Liver (tissue), 9 donors: ENCODE results near the gene HIBADH. TPM values are rescaled to one million over a fixed set of nuclear protein-coding genes. Genes with fewer than 3 reads are reported as not detected.

Experiments used
- DNase-seq: peaks from one replicate; pipeline ENCODE4 v3.0.0-alpha.2; 2017; ENCODE audit warnings: low spot score
- H3K27ac ChIP-seq, 2 donors: one replicate each; pipeline ENCODE4 v1.7.0; 2013; ENCODE audit warnings: inconsistent platforms in 2 of 2, low read length in 2 of 2, control low read depth in 1 of 2, low read depth in 1 of 2, mild to moderate bottlenecking in 1 of 2
- H3K27me3 ChIP-seq, 4 donors: one replicate each; pipeline versions ENCODE4 v1.6.1 to v1.7.0; 2013; ENCODE audit warnings: low read length in 3 of 4, inconsistent platforms in 1 of 4, mild to moderate bottlenecking in 1 of 4, moderate library complexity in 1 of 4; ENCODE audit not compliant: control insufficient read depth in 4 of 4, insufficient read depth in 4 of 4
- H3K36me3 ChIP-seq, 4 donors: one replicate each; pipeline versions ENCODE4 v1.6.1 to v1.7.0; 2013; ENCODE audit warnings: low read length in 3 of 4, mild to moderate bottlenecking in 3 of 4, low read depth in 1 of 4, moderate library complexity in 1 of 4; ENCODE audit not compliant: control insufficient read depth in 4 of 4, insufficient read depth in 3 of 4
- H3K4me1 ChIP-seq, 4 donors: one replicate each; pipeline versions ENCODE4 v1.6.1 to v1.7.0; 2013; ENCODE audit warnings: low read length in 3 of 4, mild to moderate bottlenecking in 3 of 4, moderate library complexity in 1 of 4; ENCODE audit not compliant: control insufficient read depth in 4 of 4, insufficient read depth in 4 of 4
- H3K4me3 ChIP-seq, 3 donors: one replicate each; pipeline versions ENCODE4 v1.6.1 to v1.7.0; 2013; ENCODE audit warnings: low read length in 3 of 3, control low read depth in 1 of 3, low read depth in 1 of 3, mild to moderate bottlenecking in 1 of 3
- H3K9ac ChIP-seq, 2 donors: one replicate each; pipeline ENCODE4 v1.7.0; 2013; ENCODE audit warnings: low read length in 2 of 2, mild to moderate bottlenecking in 2 of 2, moderate library complexity in 2 of 2, control low read depth in 1 of 2, low read depth in 1 of 2
- H3K9me3 ChIP-seq, 4 donors: one replicate each; pipeline versions ENCODE4 v1.6.1 to v1.7.0; 2013; ENCODE audit warnings: low read length in 3 of 4; ENCODE audit not compliant: control insufficient read depth in 4 of 4
- ATF3 ChIP-seq: IDR thresholded peaks from 2 replicates; pipeline ENCODE4 v1.6.1; 2016; ENCODE audit warnings: antibody characterized with exemption
- CTCF ChIP-seq: fragments of 150-350 bp; IDR thresholded peaks from 2 replicates; pipeline ENCODE4 v1.5.1; 2017; ENCODE audit warnings: improper control_type of control experiment, low read depth, low read length; ENCODE audit not compliant: missing input control
- EGR1 ChIP-seq, 2 donors: IDR thresholded peaks; 2 replicates each; pipeline ENCODE4 v1.6.1; 2016 to 2018; ENCODE audit warnings: antibody characterized with exemption in 2 of 2, low read depth in 2 of 2
- FOXA1 ChIP-seq: IDR thresholded peaks from 2 replicates; pipeline ENCODE4 v1.6.1; 2016; ENCODE audit warnings: antibody characterized with exemption
- FOXA2 ChIP-seq: IDR thresholded peaks from 2 replicates; pipeline ENCODE4 v1.6.1; 2016; ENCODE audit warnings: antibody characterized with exemption
- GABPA ChIP-seq, 2 donors: IDR thresholded peaks in 1 of 2; conservative IDR thresholded peaks in 1 of 2; 2 replicates each; pipeline ENCODE4 v1.6.1; 2016; ENCODE audit warnings: antibody characterized with exemption in 2 of 2, mild to moderate bottlenecking in 1 of 2, moderate library complexity in 1 of 2
- HNF4A ChIP-seq, 2 donors: conservative IDR thresholded peaks; 2 replicates each; pipeline ENCODE4 v1.6.1; 2016; ENCODE audit warnings: antibody characterized with exemption in 2 of 2, mild to moderate bottlenecking in 2 of 2
- HNF4G ChIP-seq: IDR thresholded peaks from 2 replicates; pipeline ENCODE4 v1.6.1; 2016; ENCODE audit warnings: antibody characterized with exemption
- JUND ChIP-seq, 2 donors: IDR thresholded peaks; 2 replicates each; pipeline ENCODE4 v1.6.1; 2016; ENCODE audit warnings: antibody characterized with exemption in 2 of 2
- MAX ChIP-seq: IDR thresholded peaks from 2 replicates; pipeline ENCODE4 v1.6.1; 2016; ENCODE audit warnings: antibody characterized with exemption
- NR2F2 ChIP-seq: IDR thresholded peaks from 2 replicates; pipeline ENCODE4 v1.6.1; 2016; ENCODE audit warnings: antibody characterized with exemption
- REST ChIP-seq: IDR thresholded peaks from 2 replicates; pipeline ENCODE4 v1.6.1; 2016; ENCODE audit warnings: antibody characterized with exemption, mild to moderate bottlenecking
- RXRA ChIP-seq, 2 donors: IDR thresholded peaks; 2 replicates each; pipeline ENCODE4 v1.6.1; 2017 to 2018; ENCODE audit warnings: antibody characterized with exemption in 2 of 2, mild to moderate bottlenecking in 1 of 2
- SP1 ChIP-seq: IDR thresholded peaks from 2 replicates; pipeline ENCODE4 v1.6.1; 2018; ENCODE audit warnings: antibody characterized with exemption, mild to moderate bottlenecking
- TAF1 ChIP-seq: conservative IDR thresholded peaks from 2 replicates; pipeline ENCODE4 v1.6.1; 2016; ENCODE audit warnings: antibody characterized with exemption, mild to moderate bottlenecking
- YY1 ChIP-seq: IDR thresholded peaks from 2 replicates; pipeline ENCODE4 v1.6.1; 2016; ENCODE audit warnings: antibody characterized with exemption, mild to moderate bottlenecking
- ZBTB33 ChIP-seq: IDR thresholded peaks from 2 replicates; pipeline ENCODE4 v1.6.1; 2016; ENCODE audit warnings: antibody characterized with exemption
- WGBS: extraction: QIAGEN DNeasy Blood & Tissue Kit; methylation state at CpG from one replicate; pipeline ENCODE4 v1.1.7; 2013; 5-methylcytosine and 5-hydroxymethylcytosine counted together
- polyA plus RNA-seq, 2 donors: library from polyadenylated mRNA; stranded (reverse) in 1 of 2; unstranded in 1 of 2; fragments of 200-250 nt in 1 of 2; fragments of >200 nt in 1 of 2; fragmentation: Nextera tagmentation in 1 of 2; extraction: Ambion mirVana in 1 of 2; gene quantifications; one replicate each; pipeline versions ENCODE4 v1.2.1 to v1.2.3, GENCODE V29; 2013 to 2015
- total RNA-seq, 2 donors: library from RNA; depleted of rRNA; stranded (reverse); fragments of >200 nt; gene quantifications; one replicate each; pipeline ENCODE4 v1.2.3, GENCODE V29; 2014
- donor health status: healthy.
- donor health status: healthy.
- donor health status: healthy.
- donor health status: healthy.
- donor health status: healthy.

The HIBADH gene
- total and polyA plus RNA-seq, 4 donors, result 27.7 to 78.9 (median 58.2) TPM

GRCh38 chr7:27712217-27712616 is 49.5 kb upstream of the HIBADH start:
- Histone ChIP-seq H3K27ac (no peak overlapping the region), H3K27me3 (no peaks in the 10 kb centered on the region), H3K36me3 (no peaks in the 10 kb centered on the region), H3K9ac (no peak overlapping the region), H3K9me3 (no peaks in the 10 kb centered on the region), H3K4me3 (no peak overlapping the region), H3K4me1 (no peaks in the 10 kb centered on the region)
- TF ChIP-seq HNF4A (conservative IDR thresholded peaks at IDR 0.05) (peak; percentile 56 to 82), JUND (IDR thresholded peaks at IDR 0.05) (no peak), HNF4G (peak; percentile 22)
- 91% methylated on average over 3 of the region's 3 CpGs for WGBS
- no peak for DNase-seq

- H3K4me3 ChIP-seq, result no peak overlapping the region
- no peak for DNase-seq
- no peaks in the 10 kb centered on the region for H3K9me3 ChIP-seq
- no peaks in the 10 kb centered on the region for H3K27me3 ChIP-seq
- H3K9ac ChIP-seq, result no peak overlapping the region
- WGBS, result 86% methylated on average over 2 of the region's 2 CpGs
- no peak overlapping the region for H3K27ac ChIP-seq
- no peak for TF ChIP-seq RXRA (IDR thresholded peaks at IDR 0.05)
- TF ChIP-seq HNF4G, result no peak
- no peak for TF ChIP-seq MAX
- no peak for TF ChIP-seq YY1
- TF ChIP-seq HNF4A (conservative IDR thresholded peaks at IDR 0.05), result peak in 1 of 2 donors; percentile 10
- no peak for TF ChIP-seq EGR1 (IDR thresholded peaks at IDR 0.05; ENCODE audit: low read depth in 2 of 2)
- TF ChIP-seq TAF1, result no peak
- no peaks in the 10 kb centered on the region for H3K36me3 ChIP-seq
- H3K4me1 ChIP-seq, result no peaks in the 10 kb centered on the region
Measured at GRCh38 chr7:27709137-27710075, 46.7 kb upstream of the HIBADH start.

GRCh38 chr7:27708485-27708884 is 45.8 kb upstream of the HIBADH start:
- Histone ChIP-seq H3K36me3 (no peaks in the 10 kb centered on the region), H3K4me3 (no peak overlapping the region), H3K9ac (no peak overlapping the region), H3K27ac (no peak overlapping the region), H3K4me1 (no peaks in the 10 kb centered on the region), H3K27me3 (no peaks in the 10 kb centered on the region), H3K9me3 (no peaks in the 10 kb centered on the region)
- DNase-seq, result no peak
- TF ChIP-seq REST (no peak), GABPA (IDR thresholded peaks at IDR 0.05 in 1 of 2, conservative IDR thresholded peaks at IDR 0.05 in 1 of 2) (no peak), EGR1 (IDR thresholded peaks at IDR 0.05; ENCODE audit: low read depth in 2 of 2) (no peak), NR2F2 (no peak), CTCF (no peak), FOXA1 (no peak), HNF4A (conservative IDR thresholded peaks at IDR 0.05) (no peak), HNF4G (no peak), ATF3 (no peak), TAF1 (no peak), YY1 (no peak), SP1 (no peak), ZBTB33 (no peak), MAX (no peak), JUND (IDR thresholded peaks at IDR 0.05) (no peak), RXRA (IDR thresholded peaks at IDR 0.05) (no peak), FOXA2 (no peak)
- 98% methylated on average over 6 of the region's 6 CpGs for WGBS
